ENCODE data around the gene CCDC184.
"Not testable (repeated sequence)": the region's sequence is repeated elsewhere in the genome, so short reads cannot be mapped to it uniquely, and the experiment has no call there.

Gene CCDC184

DNA sequence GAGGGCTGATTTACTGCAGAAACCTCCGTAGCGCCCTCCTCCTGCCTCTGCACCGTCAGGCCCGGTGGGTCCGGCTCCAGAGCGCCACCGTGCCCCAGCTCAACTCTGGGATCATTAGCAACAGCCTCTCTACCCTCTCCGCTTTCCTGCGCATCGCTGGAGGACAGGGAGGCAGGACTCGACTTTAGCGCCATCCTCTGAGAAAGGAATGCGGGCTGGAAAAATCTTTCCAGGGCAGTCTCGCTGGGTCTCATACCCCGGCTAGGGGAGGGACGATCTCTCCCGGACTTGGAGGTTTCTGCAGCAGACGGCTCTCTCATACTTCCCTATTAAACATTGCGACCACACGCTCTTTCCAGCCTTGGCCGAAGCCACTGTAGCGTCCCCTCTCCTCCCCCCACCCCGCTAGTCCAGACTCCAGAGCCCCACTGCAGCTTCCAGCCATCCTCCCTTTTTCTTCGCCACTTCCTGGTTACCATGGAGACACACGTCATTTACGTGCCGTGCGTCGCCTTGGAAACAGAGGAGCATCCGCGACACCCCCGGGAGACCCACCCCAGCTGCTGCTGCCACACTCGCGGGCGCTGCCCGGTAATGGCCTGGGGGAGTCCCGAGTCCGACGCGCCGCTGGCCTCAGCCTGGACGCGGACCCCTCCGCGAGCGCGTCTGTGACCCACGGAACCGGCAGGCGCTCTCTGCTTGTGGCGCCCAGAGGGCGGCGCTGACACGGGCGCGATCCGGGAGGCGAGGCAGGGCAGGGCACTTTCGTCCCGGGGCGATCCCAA, at the start of gene CCDC184:
TSS of gene CCDC184 (plus strand) at position 554 of the 785 bp plus-strand sequence. CDS start 479 bp downstream, outside the sequence.
- DNase-seq = peak in 1 of 2 experiments; percentile 53

- no peak for DNase-seq
These were observed 48.4 kb upstream of the CCDC184 start for GRCh38 chr12:48135027-48135426.

GRCh38 chr12:48142818-48143674, 40.4 kb upstream of the CCDC184 start:
- DNase-seq = no peak

- DNase-seq = no peak
These were observed 39.5 kb upstream of the CCDC184 start for GRCh38 chr12:48143898-48144297.

DNA sequence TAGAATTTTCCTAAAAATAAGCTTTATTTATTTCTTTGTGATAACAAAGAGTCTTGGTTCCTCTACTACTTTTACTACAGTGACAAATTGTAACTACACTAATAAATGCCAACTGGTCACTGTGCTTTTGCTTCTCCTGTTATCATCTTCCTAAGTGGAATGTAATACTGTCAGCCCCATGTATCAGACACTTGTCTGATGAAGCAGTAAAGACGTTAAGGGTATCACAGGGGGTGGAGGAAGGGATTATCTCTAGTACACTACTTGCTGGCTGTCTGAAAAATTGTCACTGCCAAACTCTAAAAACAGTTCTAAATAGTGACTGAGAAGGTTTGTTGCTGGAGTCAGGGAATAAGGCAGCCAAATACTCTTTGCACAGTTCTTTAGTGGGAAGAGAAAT, 37.5 kb upstream of the CCDC184 start:
- DNase-seq = no peak

DNA sequence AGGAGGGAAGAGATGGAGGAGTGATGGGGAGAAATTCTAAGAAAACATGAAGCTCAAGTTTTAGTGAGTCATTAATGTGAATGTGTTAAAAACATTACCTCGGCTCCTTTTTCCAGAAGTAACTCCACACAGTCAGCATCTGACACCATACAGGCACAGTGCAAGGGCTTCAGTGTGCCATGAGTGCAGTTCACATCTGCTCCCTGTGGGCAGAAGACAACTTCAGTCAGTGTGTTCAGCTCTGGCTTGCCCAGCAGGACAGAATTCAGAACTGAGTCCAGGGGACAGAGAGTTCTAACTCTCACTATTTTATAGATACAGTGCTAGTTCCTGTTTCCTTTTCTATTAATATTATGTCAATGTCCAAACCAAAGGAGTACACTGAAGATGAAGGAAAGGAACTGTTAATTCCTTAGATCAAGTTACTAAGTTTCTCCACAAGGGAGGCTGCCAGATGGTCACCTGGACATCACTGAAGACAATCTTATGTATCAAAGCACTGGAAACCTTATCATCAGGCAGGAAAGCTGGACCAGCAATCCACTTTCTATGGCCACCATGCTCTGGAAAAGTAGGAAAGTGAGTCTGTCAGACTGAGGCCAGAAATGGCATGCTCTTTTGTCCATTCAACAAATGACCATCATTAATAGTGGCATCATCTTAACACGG, 32.2 kb upstream of the CCDC184 start:
- no peak for DNase-seq

- not testable (repeated sequence) for DNase-seq
These were observed 27.7 kb upstream of the CCDC184 start for GRCh38 chr12:48155786-48156185.

GRCh38 chr12:48156652-48157017, 26.8 kb upstream of the CCDC184 start:
- no peak for DNase-seq

DNA sequence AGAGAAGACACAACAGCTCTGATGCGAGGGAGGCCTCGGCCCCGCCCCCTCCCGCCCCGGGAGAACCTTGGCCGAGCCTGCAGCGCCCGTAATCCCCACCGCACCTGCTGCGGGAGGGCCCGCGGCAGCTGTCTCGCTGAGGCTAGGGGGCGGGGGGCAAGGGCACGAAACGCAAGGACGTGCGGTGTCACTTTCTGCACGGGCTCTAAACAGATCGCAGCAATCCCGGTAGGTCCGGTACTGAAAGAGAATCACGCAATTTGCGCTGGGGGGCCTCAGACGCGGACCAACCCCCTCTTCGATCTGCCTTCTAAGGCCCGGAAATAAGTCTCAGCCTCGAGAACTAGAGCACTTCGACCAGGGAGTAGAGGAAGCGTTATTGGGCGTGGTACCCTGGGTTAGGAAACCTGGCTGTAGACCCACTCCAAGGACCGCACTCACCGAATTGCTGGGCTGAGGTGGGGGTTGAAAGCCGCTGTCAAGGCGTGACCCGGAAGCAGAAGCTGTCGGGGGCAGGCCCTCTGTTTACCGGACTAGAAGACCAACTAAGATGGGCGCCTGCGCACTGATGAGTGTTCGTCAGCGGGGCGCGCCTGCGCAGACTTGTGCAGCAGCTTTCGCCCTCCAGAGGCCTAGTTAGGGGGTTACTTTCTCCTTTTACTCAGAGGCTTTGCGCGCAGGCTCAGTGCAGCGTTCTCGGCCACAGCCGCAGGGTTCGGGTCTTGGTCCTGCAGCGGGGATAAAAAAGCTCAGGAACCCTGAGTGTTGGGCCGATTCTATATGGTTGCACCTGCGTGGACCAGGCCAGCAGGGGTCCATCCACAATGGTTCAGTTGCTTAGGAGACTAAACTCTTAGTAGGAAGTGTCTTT, 26.2 kb upstream of the CCDC184 start, which contains the start of gene ASB8:
TSS of gene ASB8 (minus strand) at position 498 of the 871 bp plus-strand sequence. CDS start 4,019 bp downstream, outside the sequence.
- DNase-seq = peak; percentile 90 to 98

DNA sequence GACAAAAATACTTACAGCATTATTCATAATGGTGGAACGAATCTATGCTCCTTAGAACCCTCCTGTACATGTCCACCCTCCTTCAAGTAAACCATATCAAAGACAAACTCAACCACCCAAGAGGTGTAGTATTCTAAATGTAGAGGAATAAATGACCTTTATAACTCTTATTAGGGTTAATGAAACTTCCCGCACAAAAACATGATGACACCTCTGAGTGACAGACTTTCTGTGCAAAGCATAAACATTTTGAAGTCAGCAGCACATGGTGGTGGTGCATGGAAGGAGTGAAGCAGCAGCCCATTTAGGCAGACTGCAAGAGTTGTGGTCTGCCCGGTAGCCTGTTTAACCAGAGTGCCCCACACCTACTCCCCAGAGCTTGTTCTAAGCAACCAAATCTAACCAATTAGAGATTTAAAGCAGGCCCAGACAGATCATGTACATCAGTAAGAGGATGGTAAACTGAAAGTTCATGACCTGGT, 25.5 kb upstream of the CCDC184 start:
- DNase-seq = no peak

- DNase-seq = no peak
These were observed 23.4 kb upstream of the CCDC184 start for GRCh38 chr12:48160046-48160445.

- peak; percentile 14 to 53 for DNase-seq
These were observed 22.6 kb upstream of the CCDC184 start for GRCh38 chr12:48160807-48161206.

DNA sequence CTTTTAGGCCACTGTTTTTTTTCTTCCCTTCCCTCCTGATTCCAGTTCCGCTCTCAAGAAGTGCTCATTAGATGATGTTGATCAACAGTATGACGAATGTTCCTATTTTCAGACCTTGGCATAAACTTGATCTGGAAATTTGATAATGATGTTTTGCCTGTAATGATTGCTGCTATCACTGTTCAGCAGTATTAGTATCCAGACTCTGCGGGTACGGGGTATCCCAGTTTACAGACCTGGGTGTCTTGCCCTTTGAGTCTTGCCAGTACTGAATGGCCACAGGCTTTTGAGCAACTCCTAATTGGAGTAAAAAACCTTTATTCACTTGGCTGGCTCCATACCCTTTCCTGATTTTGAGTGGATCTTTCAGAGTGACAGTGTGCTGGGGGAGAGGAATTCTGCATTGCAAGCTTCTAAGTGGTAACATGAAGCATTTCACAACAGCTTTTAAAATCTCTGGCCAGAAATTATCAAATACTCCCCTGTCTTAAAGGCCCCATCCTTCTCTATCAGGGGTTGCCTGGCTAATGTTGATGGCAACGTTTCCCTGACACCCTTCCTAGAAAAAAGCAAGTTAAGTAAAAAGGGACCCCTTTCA, 20.2 kb upstream of the CCDC184 start:
- DNase-seq = no peak

DNA sequence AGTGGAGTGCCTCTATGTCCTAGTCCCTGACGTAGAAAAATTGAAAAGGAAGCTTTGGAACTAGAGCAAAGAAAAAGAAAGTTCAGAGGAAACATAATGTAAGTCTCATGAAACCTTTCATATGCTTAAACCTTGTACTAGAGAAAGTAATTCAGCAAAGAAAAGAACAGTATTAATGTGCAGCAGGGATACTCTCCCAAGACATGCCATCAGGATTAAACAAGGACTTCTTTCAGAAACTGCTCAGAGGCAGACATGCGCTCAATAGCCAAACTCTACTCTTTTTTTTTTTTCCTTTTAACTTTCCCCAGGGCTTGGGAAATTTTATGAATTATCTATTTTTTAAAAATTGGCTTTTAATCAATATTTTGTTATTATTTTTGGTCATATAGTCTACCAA, 19.0 kb upstream of the CCDC184 start:
- DNase-seq = no peak

DNA sequence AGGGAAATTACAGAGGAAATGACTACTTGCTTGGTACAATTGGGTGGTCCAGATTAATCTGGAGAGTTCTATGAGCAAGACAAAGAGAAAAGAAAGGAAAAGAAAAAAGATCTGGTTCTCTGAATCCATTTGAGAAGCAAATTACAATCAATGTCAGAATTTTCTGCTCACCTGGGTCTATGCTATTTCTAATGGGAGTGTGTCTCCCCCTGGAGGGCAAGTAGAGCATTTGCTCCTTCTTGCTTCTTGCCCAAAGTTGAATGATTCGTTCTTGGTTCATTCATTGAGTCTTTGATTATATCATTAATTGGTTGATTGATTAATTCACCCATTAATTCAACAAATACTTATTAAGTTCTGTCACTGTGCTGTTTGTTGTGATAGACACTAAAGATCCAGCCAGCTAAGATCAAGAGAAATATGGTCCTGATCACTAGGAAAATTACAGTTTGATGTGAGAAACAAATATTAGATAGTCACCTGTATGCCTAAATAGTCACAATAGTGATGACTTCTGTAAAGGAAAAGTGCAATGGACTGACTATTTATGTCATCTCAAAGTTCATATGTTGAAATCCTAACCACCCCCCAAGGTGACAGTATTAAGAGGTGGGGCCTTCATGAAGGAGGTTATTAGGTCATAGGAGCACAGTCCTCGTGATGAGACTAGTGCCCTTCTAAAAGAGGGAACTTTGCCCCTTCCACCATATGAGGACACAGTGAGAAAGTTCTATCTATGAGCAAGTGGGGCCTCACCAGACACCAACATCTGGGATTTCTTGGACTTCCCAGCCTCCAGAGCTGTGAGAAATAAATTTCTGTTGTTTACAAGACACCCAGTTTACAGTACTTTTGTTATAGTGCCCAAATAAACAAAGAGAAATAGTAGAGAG, 18.1 kb upstream of the CCDC184 start:
- peak; percentile 5 to 67 for DNase-seq

DNA sequence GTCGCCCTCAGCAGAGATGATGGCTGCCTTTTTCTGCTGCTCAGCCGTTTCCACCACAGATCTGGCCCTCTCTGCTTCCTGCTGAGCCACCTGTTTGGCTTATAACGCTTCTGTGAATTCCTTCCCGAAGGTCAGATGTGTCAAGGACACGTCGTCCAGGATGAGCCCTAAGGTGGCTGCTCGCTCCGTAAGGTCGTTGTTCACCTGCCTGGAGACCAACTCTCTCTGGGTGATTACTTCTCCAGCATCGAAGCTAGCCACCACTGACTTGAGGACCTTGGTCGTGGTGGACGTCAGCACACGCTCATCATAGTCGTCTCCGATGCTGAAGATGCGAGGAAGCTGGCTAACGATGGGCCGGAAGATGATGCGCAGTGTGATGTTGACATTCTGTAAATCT, 14.4 kb upstream of the CCDC184 start:
- DNase-seq = no peak

DNA sequence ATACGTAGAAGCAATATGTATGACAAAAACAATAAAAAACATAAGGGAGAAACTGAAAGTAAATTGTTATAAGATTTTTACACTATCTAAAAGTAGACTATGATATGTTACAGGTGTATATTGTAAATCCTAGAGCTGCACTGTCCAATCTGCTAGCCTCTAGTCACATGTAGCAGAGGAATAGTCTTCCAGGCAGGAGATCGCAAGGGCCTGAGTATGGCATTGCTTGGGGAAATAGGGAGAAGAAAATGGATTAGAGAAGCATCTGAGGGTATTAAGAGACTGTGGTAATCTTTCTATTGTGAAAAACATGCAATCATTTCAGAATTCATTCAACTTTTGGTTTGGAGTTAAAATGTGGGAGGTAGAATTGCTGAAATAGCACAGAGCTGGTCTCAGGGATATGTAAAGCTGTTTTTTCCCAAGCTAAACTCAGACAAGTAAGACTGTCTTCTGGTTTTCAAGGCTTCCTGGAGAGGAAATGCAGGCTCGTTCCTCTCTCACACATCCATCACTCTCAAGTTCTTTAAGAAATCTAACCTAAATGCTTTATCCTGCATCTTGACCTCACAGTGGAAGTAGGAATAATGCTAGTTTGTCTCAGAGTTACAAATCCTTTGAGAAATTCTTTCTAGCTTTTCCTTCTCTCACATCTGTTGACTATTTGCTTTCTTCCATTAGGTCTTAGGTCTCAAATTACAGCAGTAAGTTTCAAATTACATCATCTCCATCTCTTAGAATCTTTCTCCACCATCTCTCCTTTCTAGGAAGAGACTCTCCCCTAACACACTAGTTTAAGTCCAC, 7.6 kb upstream of the CCDC184 start:
- DNase-seq = no peak

GRCh38 chr12:48176417-48176751, 7.1 kb upstream of the CCDC184 start:
- DNase-seq = no peak

DNA sequence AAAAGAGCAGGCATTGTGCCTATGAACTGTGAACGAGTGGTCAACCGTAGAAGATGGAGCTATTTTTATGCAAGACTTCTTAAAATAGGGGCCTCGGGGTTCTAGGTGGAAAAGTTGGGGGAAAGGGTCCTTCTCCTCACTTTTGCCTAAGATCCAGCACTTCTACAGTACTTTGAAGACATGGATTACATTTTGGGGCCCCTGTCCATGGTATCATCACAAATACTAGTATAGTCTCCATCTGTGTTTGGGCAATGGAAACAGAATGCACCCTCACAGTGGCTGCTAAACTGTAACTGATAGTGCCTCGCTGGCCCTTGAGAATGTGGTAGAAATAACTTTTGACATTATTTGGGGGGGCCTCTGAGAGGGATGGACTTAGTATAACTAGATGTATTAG, 5.5 kb upstream of the CCDC184 start:
- DNase-seq = no peak

GRCh38 chr12:48179466-48179865, 4.0 kb upstream of the CCDC184 start:
- no peak for DNase-seq
